Esophagus muscularis mucosa (tissue), 3 donors: Measurements from ENCODE around the gene CD180.

ENCODE experiments used
- CTCF ChIP-seq, 3 experiments: fragments of 200-600 bp in 2 of 3; fragments of 450-650 bp in 1 of 3; sonication (generic) in 2 of 3; IDR thresholded peaks; one replicate each; pipeline ENCODE4 v1.5.1; 2017 to 2019; ENCODE audit warnings: antibody characterized with exemption in 3 of 3, mild to moderate bottlenecking in 2 of 3, moderate library complexity in 1 of 3
- EP300 ChIP-seq: sonication (generic); formaldehyde crosslinking; IDR thresholded peaks from one replicate; pipeline ENCODE4 v1.6.1; 2017; ENCODE audit warnings: antibody characterized with exemption

GRCh38 chr5:67214036-67214435 lies 17.4 kb upstream of the CD180 start:
- TF ChIP-seq CTCF (IDR thresholded peaks at IDR 0.05) (no peak), EP300 (no peak)
